ENCODE measurements around the gene PRLR. TPM values are rescaled to one million over a fixed set of nuclear protein-coding genes. Genes with fewer than 3 reads are reported as not detected.

The PRLR gene
- total RNA-seq, 3 donors from 2014 or later: 10.3 to 47.1 (median 35.8) TPM

GRCh38 chr5:35092703-35093102 is 137.6 kb downstream of the PRLR start:
- ATAC-seq (no peak), DNase-seq (no peak)
- Histone ChIP-seq H3K4me1 (ENCODE audit: low read depth) (peaks cover 10% of the 10 kb centered on the region), H3K36me3 (ENCODE audit: low read depth) (no peaks in the 10 kb centered on the region), H3K4me3 (no peak overlapping the region), H3K9me3 (no peaks in the 10 kb centered on the region)
- TF ChIP-seq CTCF (IDR thresholded peaks at IDR 0.05): no peak
- intact Hi-C loops (cut with DNase I, micrococcal nuclease): loop anchor here in 1 of 2 donors (5.0 to 10.0 kb wide), 2 partner anchors 92 to 155 kb away; no protein-coding TSS in a partner anchor

DNA sequence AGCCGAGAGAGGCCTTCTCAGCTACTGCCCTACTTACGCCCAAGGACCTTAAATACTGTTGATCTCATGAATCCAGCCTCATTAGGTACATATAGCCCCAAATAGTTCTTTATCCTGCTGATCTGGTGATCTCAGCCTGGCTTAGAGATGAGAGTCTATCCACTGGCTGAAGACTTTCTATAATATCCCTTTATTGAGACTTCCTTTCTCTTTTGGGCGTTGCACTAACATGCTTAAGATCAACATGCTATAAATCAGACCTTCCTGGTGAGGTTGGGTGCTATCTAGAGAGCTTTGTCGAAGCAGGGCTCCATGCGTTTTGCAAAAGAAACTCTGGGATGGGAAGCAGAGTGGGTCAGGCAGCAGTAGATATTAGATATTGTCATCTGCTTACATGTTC is 138.6 kb downstream of the PRLR start:
- Histone ChIP-seq H3K4me3 (no peak overlapping the region), H3K36me3 (ENCODE audit: low read depth) (no peaks in the 10 kb centered on the region), H3K4me1 (ENCODE audit: low read depth) (peaks cover 10% of the 10 kb centered on the region), H3K9me3 (no peaks in the 10 kb centered on the region)
- TF ChIP-seq CTCF (IDR thresholded peaks at IDR 0.05): no peak
- intact Hi-C loops (cut with DNase I, micrococcal nuclease): loop anchor here in 1 of 2 donors (5.0 to 10.0 kb wide), 2 partner anchors 93 to 156 kb away; no protein-coding TSS in a partner anchor
- no peak for DNase-seq
- peak; percentile 77 for ATAC-seq

GRCh38 chr5:35089334-35090314 is 140.7 kb downstream of the PRLR start:
- no peaks in the 10 kb centered on the region for H3K36me3 ChIP-seq (ENCODE audit: low read depth)
- ATAC-seq: peak; percentile 77
- intact Hi-C loops (cut with DNase I, micrococcal nuclease): loop anchor here (5.0 to 10.0 kb wide), 3 partner anchors 95 to 835 kb away; no protein-coding TSS in a partner anchor
- no peak overlapping the region for H3K4me3 ChIP-seq
- H3K9me3 ChIP-seq: no peaks in the 10 kb centered on the region
- peaks cover 10% of the 10 kb centered on the region for H3K4me1 ChIP-seq (ENCODE audit: low read depth)
- peak in 1 of 3 donors; percentile 91 for DNase-seq
- TF ChIP-seq CTCF (IDR thresholded peaks at IDR 0.05): peak; percentile 36

- no peaks in the 10 kb centered on the region for H3K9me3 ChIP-seq
- TF ChIP-seq CTCF (IDR thresholded peaks at IDR 0.05): no peak
- ATAC-seq (no peak), DNase-seq (no peak)
- intact Hi-C loops (cut with DNase I, micrococcal nuclease): loop anchor here in 1 of 2 donors (10.0 kb wide), 1 partner anchor 837 kb away; no protein-coding TSS in a partner anchor
- no peak overlapping the region for H3K4me3 ChIP-seq
- no peaks in the 10 kb centered on the region for H3K36me3 ChIP-seq (ENCODE audit: low read depth)
- peaks cover 6% of the 10 kb centered on the region for H3K4me1 ChIP-seq (ENCODE audit: low read depth)
These were observed 142.3 kb downstream of the PRLR start for GRCh38 chr5:35087991-35088390.

DNA sequence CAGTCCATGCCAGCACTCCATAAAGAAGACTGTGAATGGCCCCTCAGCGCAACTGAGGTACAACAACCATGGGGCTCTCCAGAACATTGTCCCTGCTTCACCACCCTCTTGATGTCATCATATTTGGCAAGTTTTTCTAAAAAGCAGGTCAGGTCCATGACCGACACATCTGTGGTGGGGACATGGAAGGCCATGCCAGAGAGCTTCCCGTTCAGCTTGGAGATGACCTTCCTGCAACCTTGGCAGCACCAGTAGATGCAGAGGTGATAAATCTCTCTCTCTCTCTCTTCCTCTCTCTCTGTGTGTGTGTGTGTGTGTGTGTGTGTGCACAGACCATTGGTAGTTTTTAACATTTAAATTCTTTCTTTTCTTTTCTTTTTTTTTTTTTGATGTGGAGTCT is 147.1 kb downstream of the PRLR start:
- no peak for ATAC-seq
- no peak for TF ChIP-seq CTCF (IDR thresholded peaks at IDR 0.05)
- H3K36me3 ChIP-seq (ENCODE audit: low read depth): no peaks in the 10 kb centered on the region
- DNase-seq: no peak
- H3K4me3 ChIP-seq: no peak overlapping the region
- H3K4me1 ChIP-seq (ENCODE audit: low read depth): no peaks in the 10 kb centered on the region
- intact Hi-C loops (cut with DNase I, micrococcal nuclease): loop anchor here in 1 of 2 donors (10.0 kb wide), 1 partner anchor 842 kb away; no protein-coding TSS in a partner anchor
- H3K9me3 ChIP-seq: no peaks in the 10 kb centered on the region

All from mucosa of descending colon (tissue), 3 donors.